Measurements from ENCODE around the gene PHF10. TPM values are rescaled to one million over a fixed set of nuclear protein-coding genes. Genes with fewer than 3 reads are reported as not detected.

PHF10 gene
- polyA plus RNA-seq, 1 of the 3 experiments (the other 2 are of a cell fraction), result 23.5 TPM

DNA sequence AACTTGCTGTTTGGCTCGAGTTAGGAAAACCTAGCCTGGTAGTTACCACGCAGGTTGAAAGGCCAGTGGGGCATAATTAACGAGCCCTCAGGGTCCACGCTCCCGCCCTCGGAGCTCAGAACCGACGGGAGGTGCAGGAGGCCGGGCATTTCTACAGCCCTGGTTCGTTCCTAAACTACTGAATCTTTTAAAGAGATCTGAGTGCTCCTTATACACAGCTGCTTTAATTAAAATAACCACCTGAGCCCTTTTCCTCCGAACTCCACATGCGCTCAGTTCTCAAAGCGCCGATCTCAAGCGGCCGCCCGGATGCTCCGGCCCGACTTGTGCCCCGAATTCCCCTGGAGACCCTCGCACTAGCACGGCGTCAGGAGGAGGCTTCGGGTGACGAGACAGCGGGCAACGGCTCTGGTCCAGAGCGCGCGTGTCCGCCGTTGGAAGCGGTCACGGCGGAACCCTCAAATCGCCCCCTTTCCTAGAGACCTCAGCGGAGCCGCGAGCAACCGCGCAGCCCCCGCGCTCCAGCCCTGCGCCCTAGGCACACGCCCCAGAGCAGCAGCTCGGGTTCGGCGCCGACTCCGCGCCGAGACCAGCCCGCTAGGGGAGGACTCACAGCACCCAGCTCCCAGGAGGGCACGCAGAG lies 22.9 kb downstream of the PHF10 start:
- peaks cover 4% of the 10 kb centered on the region; the same call in 1 of the 2 replicates for H4K20me1 ChIP-seq (ENCODE audit: insufficient read depth)
- H3K36me3 ChIP-seq (replicated peaks in 1 of 2; ENCODE audit: control insufficient read depth in 1 of 2, insufficient read depth in 2 of 2, low read length in 1 of 2), result peaks cover 28 to 38% of the 10 kb centered on the region in 2 experiments
- peaks cover 65% of the 10 kb centered on the region for H3K79me2 ChIP-seq (ENCODE audit: insufficient read depth)
- POLR2A ChIA-PET, result interaction anchor here (0.7 to 2.3 kb wide), 7 partner anchors 8 to 67 kb away, joined by 3 to 14 read pairs (median 5); partner anchors contain the start of genes ERMARD and PHF10
- no peaks in the 10 kb centered on the region for H3K27me3 ChIP-seq (ENCODE audit: insufficient read depth)
- peaks cover 6% of the 10 kb centered on the region for H3F3A ChIP-seq (replicated peaks; ENCODE audit: insufficient read depth)
- peaks cover 12 to 28% of the 10 kb centered on the region in 2 experiments; a peak in 3 of 4 replicates for H3K4me1 ChIP-seq (ENCODE audit: control insufficient read depth in 1 of 2, insufficient read depth in 2 of 2, low read depth in 1 of 2, low read length in 1 of 2)
- H2AFZ ChIP-seq (ENCODE audit: low read depth), result peak overlapping the region; percentile 48
- H3K9me2 ChIP-seq, result no peaks in the 10 kb centered on the region
- 2% methylated on average over 13 of the region's 54 CpGs for WGBS (ENCODE audit: low lambda C conversion rate)
- TF ChIP-seq JUND (IDR thresholded peaks at IDR 0.05) (no peak), FOSL2 (IDR thresholded peaks at IDR 0.05; ENCODE audit: borderline replicate concordance, low read depth) (no peak)
- TF ChIP-seq, protein P1, sequence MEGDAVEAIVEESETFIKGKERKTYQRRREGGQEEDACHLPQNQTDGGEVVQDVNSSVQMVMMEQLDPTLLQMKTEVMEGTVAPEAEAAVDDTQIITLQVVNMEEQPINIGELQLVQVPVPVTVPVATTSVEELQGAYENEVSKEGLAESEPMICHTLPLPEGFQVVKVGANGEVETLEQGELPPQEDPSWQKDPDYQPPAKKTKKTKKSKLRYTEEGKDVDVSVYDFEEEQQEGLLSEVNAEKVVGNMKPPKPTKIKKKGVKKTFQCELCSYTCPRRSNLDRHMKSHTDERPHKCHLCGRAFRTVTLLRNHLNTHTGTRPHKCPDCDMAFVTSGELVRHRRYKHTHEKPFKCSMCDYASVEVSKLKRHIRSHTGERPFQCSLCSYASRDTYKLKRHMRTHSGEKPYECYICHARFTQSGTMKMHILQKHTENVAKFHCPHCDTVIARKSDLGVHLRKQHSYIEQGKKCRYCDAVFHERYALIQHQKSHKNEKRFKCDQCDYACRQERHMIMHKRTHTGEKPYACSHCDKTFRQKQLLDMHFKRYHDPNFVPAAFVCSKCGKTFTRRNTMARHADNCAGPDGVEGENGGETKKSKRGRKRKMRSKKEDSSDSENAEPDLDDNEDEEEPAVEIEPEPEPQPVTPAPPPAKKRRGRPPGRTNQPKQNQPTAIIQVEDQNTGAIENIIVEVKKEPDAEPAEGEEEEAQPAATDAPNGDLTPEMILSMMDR (IDR thresholded peaks at IDR 0.05), result no peak
- peak; percentile 51 for DNase-seq
- peak overlapping the region; percentile 70 for H3K4me2 ChIP-seq
- peak overlapping the region; percentile 95 to 98 for H3K4me3 ChIP-seq (ENCODE audit: low read depth in 2 of 2, low read length in 1 of 2)
- H3K27ac ChIP-seq (ENCODE audit: low read depth in 2 of 2, low read length in 1 of 2), result peak overlapping the region; percentile 83 to 84
- H3K9me3 ChIP-seq, result no peaks in the 10 kb centered on the region
- CTCF ChIA-PET, result interaction anchor here (1.7 to 3.7 kb wide), 4 partner anchors 8 to 88 kb away, joined by 4 to 18 read pairs (median 5); no protein-coding TSS in a partner anchor
- peak overlapping the region; percentile 94 for H3K9ac ChIP-seq

DNA sequence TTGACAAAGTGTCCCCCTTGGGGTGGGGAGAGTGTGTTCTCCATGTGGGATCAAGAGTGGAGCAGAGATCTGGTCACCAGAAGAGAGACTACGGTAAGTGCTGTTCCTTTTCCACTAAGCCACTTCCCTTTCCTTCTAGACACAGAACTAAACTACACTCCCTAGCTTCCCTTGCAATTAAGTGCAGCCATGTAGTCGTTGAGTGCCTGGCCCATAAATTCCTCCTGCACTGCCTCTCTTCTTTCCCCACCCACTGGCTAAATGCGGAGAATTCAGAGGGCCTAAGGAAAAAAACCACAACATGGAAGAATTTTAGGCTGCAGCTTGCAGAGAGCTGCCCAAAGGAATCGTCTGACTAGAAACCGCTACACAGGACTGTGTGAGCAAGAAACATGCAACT lies 24.0 kb downstream of the PHF10 start:
- no peak for DNase-seq
- no peaks in the 10 kb centered on the region for H3K9me2 ChIP-seq
- H3K27ac ChIP-seq (ENCODE audit: low read depth in 2 of 2, low read length in 1 of 2), result no peak overlapping the region; a peak in 1 of 4 replicates
- no peak overlapping the region for H2AFZ ChIP-seq (ENCODE audit: low read depth)
- ChIA-PET CTCF (interaction anchor here (1.7 kb wide), 1 partner anchor 90 kb away, joined by 4 read pairs; no protein-coding TSS in a partner anchor), POLR2A (no interaction called here)
- peaks cover 16 to 27% of the 10 kb centered on the region in 2 experiments for H3K36me3 ChIP-seq (replicated peaks in 1 of 2; ENCODE audit: control insufficient read depth in 1 of 2, insufficient read depth in 2 of 2, low read length in 1 of 2)
- H3K4me3 ChIP-seq (ENCODE audit: low read depth in 2 of 2, low read length in 1 of 2), result peak overlapping the region; percentile 95 to 98; a peak in 3 of 4 replicates
- 61% methylated on average over 5 of the region's 5 CpGs for WGBS (ENCODE audit: low lambda C conversion rate)
- peak overlapping the region; percentile 94; the same call in 1 of the 2 replicates for H3K9ac ChIP-seq
- peak overlapping the region; percentile 70 for H3K4me2 ChIP-seq
- no peaks in the 10 kb centered on the region for H3K27me3 ChIP-seq (ENCODE audit: insufficient read depth)
- H3F3A ChIP-seq (replicated peaks; ENCODE audit: insufficient read depth), result no peaks in the 10 kb centered on the region
- peaks cover 4% of the 10 kb centered on the region; the same call in 1 of the 2 replicates for H4K20me1 ChIP-seq (ENCODE audit: insufficient read depth)
- H3K9me3 ChIP-seq, result no peaks in the 10 kb centered on the region
- peaks cover 12 to 28% of the 10 kb centered on the region in 2 experiments; a peak in 3 of 4 replicates for H3K4me1 ChIP-seq (ENCODE audit: control insufficient read depth in 1 of 2, insufficient read depth in 2 of 2, low read depth in 1 of 2, low read length in 1 of 2)
- H3K79me2 ChIP-seq (ENCODE audit: insufficient read depth), result peaks cover 60% of the 10 kb centered on the region
- TF ChIP-seq NRF1 (IDR thresholded peaks at IDR 0.05; ENCODE audit: low read depth, low read length) (no peak), EZH2phosphoT487 (IDR thresholded peaks at IDR 0.05; ENCODE audit: borderline replicate concordance, low read depth) (no peak), RXRA (IDR thresholded peaks at IDR 0.05; ENCODE audit: borderline replicate concordance, low read depth) (no peak), JUND (IDR thresholded peaks at IDR 0.05) (no peak), ELF1 (IDR thresholded peaks at IDR 0.05) (no peak), EP300 (IDR thresholded peaks at IDR 0.05; ENCODE audit: borderline replicate concordance in 1 of 2, low read depth in 1 of 2, low read length in 1 of 2) (no peak), YY1 (IDR thresholded peaks at IDR 0.05; ENCODE audit: low read depth) (no peak), FOXJ3 (CRISPR knock-in tag; IDR thresholded peaks at IDR 0.05) (no peak), TEAD4 (IDR thresholded peaks at IDR 0.05; ENCODE audit: borderline replicate concordance, insufficient read depth) (no peak), SMC3 (IDR thresholded peaks at IDR 0.05; ENCODE audit: low read depth, low read length) (no peak), RCOR1 (IDR thresholded peaks at IDR 0.05; ENCODE audit: low read length) (no peak), GATA2 (CRISPR knock-in tag; IDR thresholded peaks at IDR 0.05) (no peak), MEF2A (IDR thresholded peaks at IDR 0.05; ENCODE audit: borderline replicate concordance, low read depth) (no peak), TCF12 (IDR thresholded peaks at IDR 0.05) (no peak)
- TF ChIP-seq, protein P2, sequence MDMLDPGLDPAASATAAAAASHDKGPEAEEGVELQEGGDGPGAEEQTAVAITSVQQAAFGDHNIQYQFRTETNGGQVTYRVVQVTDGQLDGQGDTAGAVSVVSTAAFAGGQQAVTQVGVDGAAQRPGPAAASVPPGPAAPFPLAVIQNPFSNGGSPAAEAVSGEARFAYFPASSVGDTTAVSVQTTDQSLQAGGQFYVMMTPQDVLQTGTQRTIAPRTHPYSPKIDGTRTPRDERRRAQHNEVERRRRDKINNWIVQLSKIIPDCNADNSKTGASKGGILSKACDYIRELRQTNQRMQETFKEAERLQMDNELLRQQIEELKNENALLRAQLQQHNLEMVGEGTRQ (IDR thresholded peaks at IDR 0.05; ENCODE audit: borderline replicate concordance, low read depth, low read length), result no peak
- TF ChIP-seq, protein P1 (IDR thresholded peaks at IDR 0.05), result no peak
- TF ChIP-seq, protein P3, sequence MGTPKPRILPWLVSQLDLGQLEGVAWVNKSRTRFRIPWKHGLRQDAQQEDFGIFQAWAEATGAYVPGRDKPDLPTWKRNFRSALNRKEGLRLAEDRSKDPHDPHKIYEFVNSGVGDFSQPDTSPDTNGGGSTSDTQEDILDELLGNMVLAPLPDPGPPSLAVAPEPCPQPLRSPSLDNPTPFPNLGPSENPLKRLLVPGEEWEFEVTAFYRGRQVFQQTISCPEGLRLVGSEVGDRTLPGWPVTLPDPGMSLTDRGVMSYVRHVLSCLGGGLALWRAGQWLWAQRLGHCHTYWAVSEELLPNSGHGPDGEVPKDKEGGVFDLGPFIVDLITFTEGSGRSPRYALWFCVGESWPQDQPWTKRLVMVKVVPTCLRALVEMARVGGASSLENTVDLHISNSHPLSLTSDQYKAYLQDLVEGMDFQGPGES (IDR thresholded peaks at IDR 0.05; ENCODE audit: low read depth, low read length), result no peak
- TF ChIP-seq, protein P4, sequence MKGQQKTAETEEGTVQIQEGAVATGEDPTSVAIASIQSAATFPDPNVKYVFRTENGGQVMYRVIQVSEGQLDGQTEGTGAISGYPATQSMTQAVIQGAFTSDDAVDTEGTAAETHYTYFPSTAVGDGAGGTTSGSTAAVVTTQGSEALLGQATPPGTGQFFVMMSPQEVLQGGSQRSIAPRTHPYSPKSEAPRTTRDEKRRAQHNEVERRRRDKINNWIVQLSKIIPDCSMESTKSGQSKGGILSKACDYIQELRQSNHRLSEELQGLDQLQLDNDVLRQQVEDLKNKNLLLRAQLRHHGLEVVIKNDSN (IDR thresholded peaks at IDR 0.05; ENCODE audit: borderline replicate concordance, low read depth), result no peak

Data from SK-N-SH (cell line).